GM19467 (cell line): ENCODE measurements around the gene PRXL2C.
"Not testable (repeated sequence)": the region's sequence is repeated elsewhere in the genome, so short reads cannot be mapped to it uniquely, and the experiment has no call there.

Experiments used
- ATAC-seq: cut with Tn5 transposase; IDR thresholded peaks from one replicate; pipeline ENCODE4 v1.9.1; 2021; ENCODE audit warnings: mild to moderate bottlenecking, moderate library complexity; ENCODE audit not compliant: unreplicated experiment

Gene PRXL2C

GRCh38 chr9:96651626-96652025 is 3.5 kb downstream of the PRXL2C start:
- ATAC-seq, result no peak

- ATAC-seq, result no peak
These were observed 5.3 kb downstream of the PRXL2C start for GRCh38 chr9:96649620-96650324.

GRCh38 chr9:96646081-96646991 is 8.8 kb downstream of the PRXL2C start:
- no peak for ATAC-seq

- ATAC-seq, result no peak
These were observed 11.0 kb downstream of the PRXL2C start for GRCh38 chr9:96644137-96644536.

- no peak for ATAC-seq
These were observed 13.6 kb downstream of the PRXL2C start for GRCh38 chr9:96641514-96641913.

- ATAC-seq, result no peak
These were observed 16.3 kb downstream of the PRXL2C start for GRCh38 chr9:96638606-96639364.

GRCh38 chr9:96636368-96636767 is 18.7 kb downstream of the PRXL2C start:
- no peak for ATAC-seq

- not testable (repeated sequence) for ATAC-seq
These were observed 21.5 kb downstream of the PRXL2C start for GRCh38 chr9:96633579-96633978.

- no peak for ATAC-seq
These were observed 28.2 kb downstream of the PRXL2C start for GRCh38 chr9:96626912-96627311.

GRCh38 chr9:96621618-96622017 is 33.5 kb downstream of the PRXL2C start:
- no peak for ATAC-seq

GRCh38 chr9:96620832-96621269 is 34.3 kb downstream of the PRXL2C start:
- no peak for ATAC-seq

- no peak for ATAC-seq
These were observed 35.0 kb downstream of the PRXL2C start for GRCh38 chr9:96620181-96620514.

- peak; percentile 56 for ATAC-seq
These were observed 35.5 kb downstream of the PRXL2C start, which contains the start of gene CDC14B for GRCh38 chr9:96619491-96620180. Gene CDC14B (minus strand): TSS chr9:96619843. CDS start chr9:96619378, 465 bp downstream.

GRCh38 chr9:96619124-96619465 is 36.0 kb downstream of the PRXL2C start:
- ATAC-seq, result no peak

- ATAC-seq, result no peak
These were observed 36.7 kb downstream of the PRXL2C start for GRCh38 chr9:96618209-96619123.

GRCh38 chr9:96617439-96618185 is 37.5 kb downstream of the PRXL2C start:
- no peak for ATAC-seq

GRCh38 chr9:96616817-96617438 is 38.2 kb downstream of the PRXL2C start:
- no peak for ATAC-seq

GRCh38 chr9:96615411-96615810 is 39.7 kb downstream of the PRXL2C start:
- ATAC-seq, result no peak

GRCh38 chr9:96614664-96615063 is 40.5 kb downstream of the PRXL2C start:
- not testable (repeated sequence) for ATAC-seq
